GM12892 (cell line): ENCODE results near the gene NALF2. TPM values are rescaled to one million over a fixed set of nuclear protein-coding genes. Genes with fewer than 3 reads are reported as not detected.

Experiments
- DNase-seq: peaks from one replicate; pipeline ENCODE4 v3.0.0; 2011; ENCODE audit not compliant: insufficient read length
- FAIRE-seq: peaks from 2 replicates; lab custom pipeline; 2011; peaks lifted over from hg19 to GRCh38; lab: Jason Lieb, UNC
- POLR2A ChIP-seq: IDR thresholded peaks from 2 replicates; pipeline ENCODE4 v1.6.1; 2011; ENCODE audit warnings: low read depth, low read length, control low read depth
- POLR2AphosphoS5 ChIP-seq: IDR thresholded peaks from 2 replicates; pipeline ENCODE4 v1.6.1; 2011; ENCODE audit warnings: low read depth, low read length, control low read depth
- TAF1 ChIP-seq: IDR thresholded peaks from 2 replicates; pipeline ENCODE4 v1.6.1; 2011; ENCODE audit warnings: low read depth, mild to moderate bottlenecking, control low read depth, low read length, borderline replicate concordance
- polyA plus RNA-seq: library from polyadenylated mRNA; unstranded; fragments of >200 nt; gene quantifications from one replicate; pipeline ENCODE4 v1.2.1, GENCODE V29; 2012; ENCODE audit warnings: missing spikeins, inconsistent platforms; ENCODE audit not compliant: missing spikeins

The NALF2 gene
- polyA plus RNA-seq: not detected

GRCh38 chrX:69503782-69504625 lies at the start of gene NALF2:
Gene NALF2, plus strand, starts transcription at chrX:69504326. Its CDS starts 957 bp downstream, at chrX:69505283.
- FAIRE-seq (no peak), DNase-seq (no peak)
- TF ChIP-seq POLR2AphosphoS5 (no peak), POLR2A (no peak), TAF1 (no peak)

- TF ChIP-seq POLR2AphosphoS5: no peak
- TF ChIP-seq TAF1: no peak
- TF ChIP-seq POLR2A: no peak
- no peak for DNase-seq
- no peak for FAIRE-seq
Observed at GRCh38 chrX:69457756-69458155, 46.4 kb upstream of the NALF2 start.

- DNase-seq (no peak), FAIRE-seq (no peak)
- no peak for TF ChIP-seq POLR2AphosphoS5
- TF ChIP-seq TAF1: no peak
- TF ChIP-seq POLR2A: no peak
Observed at GRCh38 chrX:69466546-69466945, 37.6 kb upstream of the NALF2 start.

- DNase-seq (no peak), FAIRE-seq (no peak)
- TF ChIP-seq POLR2A (no peak), TAF1 (no peak), POLR2AphosphoS5 (no peak)
Observed at GRCh38 chrX:69469975-69470374, 34.2 kb upstream of the NALF2 start.

- DNase-seq (no peak), FAIRE-seq (no peak)
- no peak for TF ChIP-seq POLR2A
- no peak for TF ChIP-seq POLR2AphosphoS5
- no peak for TF ChIP-seq TAF1
Observed at GRCh38 chrX:69489625-69490024, 14.5 kb upstream of the NALF2 start.

GRCh38 chrX:69493193-69493592 lies 10.9 kb upstream of the NALF2 start:
- TF ChIP-seq POLR2A (no peak), POLR2AphosphoS5 (no peak), TAF1 (no peak)
- FAIRE-seq (no peak), DNase-seq (no peak)

GRCh38 chrX:69493766-69494165 lies 10.4 kb upstream of the NALF2 start:
- DNase-seq (no peak), FAIRE-seq (no peak)
- TF ChIP-seq POLR2AphosphoS5: no peak
- no peak for TF ChIP-seq TAF1
- no peak for TF ChIP-seq POLR2A

GRCh38 chrX:69496183-69496582 lies 7.9 kb upstream of the NALF2 start:
- DNase-seq: no peak
- no peak for TF ChIP-seq POLR2A
- TF ChIP-seq TAF1: no peak
- no peak for TF ChIP-seq POLR2AphosphoS5
- no peak for FAIRE-seq

- FAIRE-seq (no peak), DNase-seq (no peak)
- TF ChIP-seq POLR2A: no peak
- no peak for TF ChIP-seq POLR2AphosphoS5
- TF ChIP-seq TAF1: no peak
Observed at GRCh38 chrX:69501429-69501828, 2.7 kb upstream of the NALF2 start.

- TF ChIP-seq POLR2A: no peak
- TF ChIP-seq TAF1: no peak
- no peak for TF ChIP-seq POLR2AphosphoS5
- no peak for DNase-seq
- no peak for FAIRE-seq
Observed at GRCh38 chrX:69503228-69503781, 821 bp upstream of the NALF2 start.

- DNase-seq: no peak
- FAIRE-seq: no peak
- TF ChIP-seq POLR2A: no peak
- no peak for TF ChIP-seq POLR2AphosphoS5
- no peak for TF ChIP-seq TAF1
Observed at GRCh38 chrX:69504626-69505612, 793 bp downstream of the NALF2 start.
